ENCODE results near the gene KIF25.

The KIF25 gene

GRCh38 chr6:168067081-168067759 lies 69.7 kb downstream of the KIF25 start:
- no peak overlapping the region for H3K4me3 ChIP-seq (ENCODE audit: low read length)
- DNase-seq (ENCODE audit: low read depth) = no peak
- no peak for TF ChIP-seq CTCF (IDR thresholded peaks at IDR 0.05; ENCODE audit: insufficient read depth, low read depth, low read length, missing control alignments)

GRCh38 chr6:168070804-168071203 lies 73.3 kb downstream of the KIF25 start:
- no peak for DNase-seq (ENCODE audit: low read depth)
- no peak for TF ChIP-seq CTCF (IDR thresholded peaks at IDR 0.05; ENCODE audit: insufficient read depth, low read depth, low read length, missing control alignments)
- no peak overlapping the region for H3K4me3 ChIP-seq (ENCODE audit: low read length)

- DNase-seq (ENCODE audit: low read depth) = no peak
- H3K4me3 ChIP-seq (ENCODE audit: low read length) = no peak overlapping the region
- TF ChIP-seq CTCF (IDR thresholded peaks at IDR 0.05; ENCODE audit: insufficient read depth, low read depth, low read length, missing control alignments) = no peak
Observed at GRCh38 chr6:168071620-168072019, 74.1 kb downstream of the KIF25 start.

- no peak for TF ChIP-seq CTCF (IDR thresholded peaks at IDR 0.05; ENCODE audit: insufficient read depth, low read depth, low read length, missing control alignments)
- DNase-seq (ENCODE audit: low read depth) = no peak
- H3K4me3 ChIP-seq (ENCODE audit: low read length) = no peak overlapping the region
Observed at GRCh38 chr6:168072261-168072660, 74.8 kb downstream of the KIF25 start.

GRCh38 chr6:168072730-168073129 lies 75.3 kb downstream of the KIF25 start:
- no peak overlapping the region for H3K4me3 ChIP-seq (ENCODE audit: low read length)
- no peak for TF ChIP-seq CTCF (IDR thresholded peaks at IDR 0.05; ENCODE audit: insufficient read depth, low read depth, low read length, missing control alignments)
- DNase-seq (ENCODE audit: low read depth) = no peak

- no peak for TF ChIP-seq CTCF (IDR thresholded peaks at IDR 0.05; ENCODE audit: insufficient read depth, low read depth, low read length, missing control alignments)
- no peak for DNase-seq (ENCODE audit: low read depth)
- no peak overlapping the region for H3K4me3 ChIP-seq (ENCODE audit: low read length)
Observed at GRCh38 chr6:168073937-168074730, 76.7 kb downstream of the KIF25 start.

All from epithelial cell of esophagus (primary cell).